GM12872 (cell line): Measurements from ENCODE around the gene CACNB2.

Source experiments
- TF ChIP-seq, protein P1 (sequence below): IDR thresholded peaks from 3 replicates; pipeline ENCODE4 v1.5.1; 2011; ENCODE audit warnings: low read depth, mild to moderate bottlenecking, low read length, moderate library complexity; ENCODE audit not compliant: insufficient read depth

The CACNB2 gene

DNA sequence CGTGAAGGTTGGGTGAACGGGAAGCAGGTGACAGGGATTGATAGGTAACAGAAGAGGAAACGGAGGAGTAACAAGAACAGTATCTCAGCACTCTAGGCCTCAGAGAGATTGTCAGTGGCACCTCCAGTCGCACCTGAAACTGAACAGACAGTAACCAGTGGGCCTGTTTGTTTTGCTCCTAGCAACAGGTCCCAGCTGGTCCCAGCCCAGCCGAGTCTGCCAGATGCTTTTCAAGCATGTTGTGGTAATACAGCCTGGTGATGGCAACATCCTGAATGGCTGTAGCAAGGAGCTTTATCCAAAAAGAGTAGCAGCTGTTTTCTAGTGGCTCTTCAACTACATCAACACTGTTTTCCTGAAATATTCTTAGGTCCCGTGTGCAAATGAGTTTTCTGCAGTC is 4.7 kb downstream of the CACNB2 start:
- TF ChIP-seq, protein P1, sequence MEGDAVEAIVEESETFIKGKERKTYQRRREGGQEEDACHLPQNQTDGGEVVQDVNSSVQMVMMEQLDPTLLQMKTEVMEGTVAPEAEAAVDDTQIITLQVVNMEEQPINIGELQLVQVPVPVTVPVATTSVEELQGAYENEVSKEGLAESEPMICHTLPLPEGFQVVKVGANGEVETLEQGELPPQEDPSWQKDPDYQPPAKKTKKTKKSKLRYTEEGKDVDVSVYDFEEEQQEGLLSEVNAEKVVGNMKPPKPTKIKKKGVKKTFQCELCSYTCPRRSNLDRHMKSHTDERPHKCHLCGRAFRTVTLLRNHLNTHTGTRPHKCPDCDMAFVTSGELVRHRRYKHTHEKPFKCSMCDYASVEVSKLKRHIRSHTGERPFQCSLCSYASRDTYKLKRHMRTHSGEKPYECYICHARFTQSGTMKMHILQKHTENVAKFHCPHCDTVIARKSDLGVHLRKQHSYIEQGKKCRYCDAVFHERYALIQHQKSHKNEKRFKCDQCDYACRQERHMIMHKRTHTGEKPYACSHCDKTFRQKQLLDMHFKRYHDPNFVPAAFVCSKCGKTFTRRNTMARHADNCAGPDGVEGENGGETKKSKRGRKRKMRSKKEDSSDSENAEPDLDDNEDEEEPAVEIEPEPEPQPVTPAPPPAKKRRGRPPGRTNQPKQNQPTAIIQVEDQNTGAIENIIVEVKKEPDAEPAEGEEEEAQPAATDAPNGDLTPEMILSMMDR = no peak

DNA sequence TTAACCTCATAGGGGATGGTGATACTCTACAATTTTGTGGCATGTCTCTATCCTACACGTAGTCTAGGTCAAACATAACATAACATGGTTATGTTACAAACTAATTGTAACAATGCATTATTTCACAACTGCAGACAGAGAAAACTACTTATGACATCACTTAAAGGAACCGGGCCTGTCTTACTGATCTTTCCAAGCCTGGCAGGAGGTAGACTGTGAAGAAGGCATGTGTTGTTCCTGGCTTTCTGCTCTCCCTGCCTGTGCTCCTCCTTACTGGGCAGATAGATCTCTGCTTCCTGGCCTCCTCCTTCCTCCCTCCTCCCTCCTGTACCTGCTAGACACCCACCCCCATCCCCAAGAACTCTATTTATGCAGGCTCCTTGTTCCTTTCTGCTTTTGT is 5.4 kb downstream of the CACNB2 start:
- TF ChIP-seq, protein P1 = no peak

DNA sequence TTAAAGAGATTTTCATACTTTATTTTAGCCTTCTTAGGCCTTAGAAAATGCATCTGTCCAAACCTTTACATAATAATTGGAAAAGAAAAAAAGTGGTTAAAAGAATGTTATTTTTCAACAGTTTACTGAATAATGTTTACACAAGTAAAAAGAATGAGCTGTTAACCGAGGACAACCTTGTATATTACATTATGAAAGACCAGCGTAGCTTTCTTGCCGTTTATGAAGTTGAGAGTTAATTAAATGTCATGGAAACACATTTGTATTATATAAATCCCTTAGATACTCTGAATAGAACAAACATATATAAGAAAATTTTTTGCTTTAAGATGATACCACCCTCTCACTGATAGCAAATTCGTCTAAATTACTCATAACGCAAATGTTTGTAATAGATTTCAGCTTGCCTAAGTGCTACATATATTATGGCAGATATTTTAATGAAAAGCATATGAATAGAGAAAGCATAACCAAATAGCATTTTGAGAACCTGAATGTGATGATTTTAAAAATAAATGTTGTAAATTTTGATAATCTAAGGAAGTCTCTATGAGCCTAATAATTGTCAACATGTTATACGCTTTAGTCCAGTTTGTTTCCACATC is 9.1 kb downstream of the CACNB2 start:
- TF ChIP-seq, protein P1 = no peak

DNA sequence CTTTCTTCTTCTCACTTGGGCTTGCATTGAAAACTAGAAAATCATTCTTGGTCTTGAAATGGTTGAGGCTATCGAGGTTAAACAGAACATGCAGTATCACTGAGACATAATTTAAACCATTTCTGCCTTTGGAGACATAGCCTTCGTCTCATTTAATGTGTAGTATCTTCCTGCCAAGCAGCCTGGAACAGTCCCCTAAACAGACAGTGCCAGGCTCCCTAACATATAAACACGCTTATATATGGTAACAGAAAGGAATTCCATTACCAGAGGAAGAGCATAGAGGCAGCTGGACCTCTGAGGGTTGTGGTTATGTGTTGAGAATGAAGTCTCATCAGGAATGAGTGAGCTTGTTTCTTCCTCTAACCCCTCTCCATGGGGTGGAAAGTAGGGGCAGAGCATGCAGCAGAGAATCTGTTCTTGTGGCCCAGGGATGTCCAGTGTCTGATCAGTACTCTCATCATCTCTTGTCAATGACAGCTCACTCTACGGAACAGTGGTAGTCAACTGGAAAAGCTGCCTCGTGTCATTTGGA is 11.2 kb downstream of the CACNB2 start:
- TF ChIP-seq, protein P1 = no peak

DNA sequence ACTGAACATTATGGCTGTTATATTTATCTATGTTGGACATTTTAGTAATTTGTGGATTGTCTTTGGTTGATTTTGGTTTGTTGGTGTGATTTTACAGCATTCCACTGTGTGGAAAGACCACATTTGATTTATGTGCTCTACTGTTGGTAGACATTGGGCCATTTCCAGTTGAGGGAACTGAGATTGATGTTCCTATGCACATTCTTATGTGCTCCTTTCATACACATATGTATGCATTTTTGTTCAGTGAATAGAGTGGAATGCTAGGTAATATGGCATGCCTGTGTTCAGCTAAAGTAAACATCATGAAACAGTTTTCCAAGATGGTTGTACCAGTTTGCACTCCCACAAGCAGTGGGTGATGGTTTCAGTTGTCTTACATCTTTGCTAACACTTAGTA is 15.1 kb downstream of the CACNB2 start:
- TF ChIP-seq, protein P1 = no peak

DNA sequence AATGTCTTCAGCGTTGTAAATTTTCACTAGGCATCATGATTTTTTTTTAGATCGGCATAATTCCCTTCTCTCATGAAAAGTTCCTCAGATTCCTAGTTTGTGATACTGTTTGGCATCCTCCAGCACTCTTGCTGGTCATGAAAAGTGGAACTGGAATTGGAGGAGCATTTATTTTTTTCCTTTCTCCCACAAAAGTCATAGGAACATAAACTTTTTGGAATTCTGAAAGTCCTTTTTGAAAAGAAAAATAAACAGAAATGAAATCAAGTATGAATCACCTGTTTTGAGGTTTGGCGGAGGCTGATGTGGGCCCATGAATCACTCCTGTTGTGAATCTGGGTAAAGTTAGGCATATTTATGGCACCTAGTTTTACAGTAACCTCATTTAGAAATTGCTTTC is 17.7 kb downstream of the CACNB2 start:
- TF ChIP-seq, protein P1 = no peak

DNA sequence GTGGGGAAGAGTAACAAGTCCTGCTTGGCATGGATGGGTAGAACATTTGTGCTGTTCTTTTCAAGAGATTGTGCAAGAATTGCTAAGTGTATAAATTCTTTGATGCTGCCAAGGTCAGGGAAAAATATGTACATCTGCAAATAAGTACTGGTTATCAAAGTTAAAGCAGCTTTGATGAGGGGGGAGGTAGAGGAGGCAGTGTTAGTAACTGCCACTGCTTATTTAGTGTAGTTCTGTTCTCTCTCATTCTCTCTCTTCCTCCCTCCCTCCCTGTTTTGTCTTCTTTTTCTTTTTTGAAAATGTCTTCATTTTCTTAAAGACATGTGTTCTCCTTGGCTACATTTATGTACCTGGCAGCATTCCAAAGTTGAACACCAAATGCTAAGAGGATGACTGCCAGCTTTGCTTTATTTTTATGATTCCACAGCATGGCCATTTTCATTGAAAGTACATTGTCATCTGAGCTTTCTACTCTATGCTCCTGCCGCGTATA is 18.6 kb downstream of the CACNB2 start:
- TF ChIP-seq, protein P1 = no peak

DNA sequence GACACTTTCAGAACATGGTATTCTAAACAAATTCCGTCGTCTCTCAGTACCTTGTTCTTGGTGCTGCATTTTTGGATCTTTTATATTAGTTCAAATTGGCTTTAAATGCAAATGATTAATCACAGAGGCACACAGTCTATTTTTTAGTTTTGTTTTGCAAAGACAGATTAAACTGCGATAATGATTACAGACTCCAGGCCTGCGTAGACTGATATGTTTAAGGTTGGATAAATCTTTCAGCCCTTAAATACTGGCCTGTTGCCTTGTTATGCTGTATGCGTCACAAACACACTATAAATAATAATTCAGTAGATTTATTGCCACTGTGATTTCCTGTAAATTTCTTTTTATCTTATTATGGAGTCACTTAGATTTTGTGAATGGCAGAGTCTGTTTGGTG is 19.3 kb downstream of the CACNB2 start:
- TF ChIP-seq, protein P1 = no peak
